ENCODE measurements around the gene RBL1. TPM values are rescaled to one million over a fixed set of nuclear protein-coding genes. Genes with fewer than 3 reads are reported as not detected.
"Not testable (repeated sequence)": the region's sequence is repeated elsewhere in the genome, so short reads cannot be mapped to it uniquely, and the experiment has no call there.

RBL1 gene
- total and polyA plus RNA-seq, 4 donors = 0.60 to 14.7 (median 2.0) TPM

- H3K27ac ChIP-seq (ENCODE audit: low read depth in 1 of 2, low read length in 2 of 2); H3K9me3 ChIP-seq (ENCODE audit: control insufficient read depth in 4 of 4, low read length in 3 of 4); H3K4me3 ChIP-seq (ENCODE audit: low read depth in 1 of 3, low read length in 3 of 3); DNase-seq (ENCODE audit: low spot score); H3K9ac ChIP-seq (ENCODE audit: low read depth in 1 of 2, low read length in 2 of 2); H3K27me3 ChIP-seq (ENCODE audit: control insufficient read depth in 4 of 4, insufficient read depth in 4 of 4, low read length in 3 of 4); H3K36me3 ChIP-seq (ENCODE audit: control insufficient read depth in 4 of 4, insufficient read depth in 3 of 4, low read depth in 1 of 4, low read length in 3 of 4): not testable (repeated sequence)
- H3K4me1 ChIP-seq (ENCODE audit: control insufficient read depth in 4 of 4, insufficient read depth in 4 of 4, low read length in 3 of 4) = peaks cover 7 to 12% (median 8%) of the 10 kb centered on the region in 4 donors
- WGBS = 96% methylated on average over 3 of the region's 3 CpGs
These were observed 128.8 kb downstream of the RBL1 start for GRCh38 chr20:36966965-36967364.

- H3K36me3 ChIP-seq (ENCODE audit: control insufficient read depth in 4 of 4, insufficient read depth in 3 of 4, low read depth in 1 of 4, low read length in 3 of 4); H3K4me1 ChIP-seq (ENCODE audit: control insufficient read depth in 4 of 4, insufficient read depth in 4 of 4, low read length in 3 of 4); H3K27me3 ChIP-seq (ENCODE audit: control insufficient read depth in 4 of 4, insufficient read depth in 4 of 4, low read length in 3 of 4); H3K4me3 ChIP-seq (ENCODE audit: low read depth in 1 of 3, low read length in 3 of 3); H3K9ac ChIP-seq (ENCODE audit: low read depth in 1 of 2, low read length in 2 of 2); H3K27ac ChIP-seq (ENCODE audit: low read depth in 1 of 2, low read length in 2 of 2); H3K9me3 ChIP-seq (ENCODE audit: control insufficient read depth in 4 of 4, low read length in 3 of 4); DNase-seq (ENCODE audit: low spot score): not testable (repeated sequence)
- 87% methylated on average over 9 of the region's 9 CpGs for WGBS
These were observed 133.3 kb downstream of the RBL1 start for GRCh38 chr20:36962354-36962941.

GRCh38 chr20:36959242-36959641, 136.6 kb downstream of the RBL1 start:
- TF ChIP-seq NR2F2 (IDR thresholded peaks at IDR 0.05) (no peak), EGR1 (IDR thresholded peaks at IDR 0.05; ENCODE audit: low read depth in 2 of 2) (no peak), GABPA (IDR thresholded peaks at IDR 0.05 in 1 of 2, conservative IDR thresholded peaks at IDR 0.05 in 1 of 2) (no peak), ZBTB33 (IDR thresholded peaks at IDR 0.05) (no peak), RAD21 (IDR thresholded peaks at IDR 0.05) (no peak), RXRA (IDR thresholded peaks at IDR 0.05) (no peak), HNF4G (IDR thresholded peaks at IDR 0.05) (no peak), ATF3 (IDR thresholded peaks at IDR 0.05) (no peak)
- H3K27ac ChIP-seq (ENCODE audit: low read depth in 1 of 2, low read length in 2 of 2) = no peak overlapping the region
- no peaks in the 10 kb centered on the region for H3K36me3 ChIP-seq (ENCODE audit: control insufficient read depth in 4 of 4, insufficient read depth in 3 of 4, low read depth in 1 of 4, low read length in 3 of 4)
- H3K4me1 ChIP-seq (ENCODE audit: control insufficient read depth in 4 of 4, insufficient read depth in 4 of 4, low read length in 3 of 4) = peaks cover 7 to 17% (median 14%) of the 10 kb centered on the region in 4 donors
- no peaks in the 10 kb centered on the region for H3K9me3 ChIP-seq (ENCODE audit: control insufficient read depth in 4 of 4, low read length in 3 of 4)
- H3K9ac ChIP-seq (ENCODE audit: low read depth in 1 of 2, low read length in 2 of 2) = no peak overlapping the region
- H3K4me3 ChIP-seq (ENCODE audit: low read depth in 1 of 3, low read length in 3 of 3) = no peak overlapping the region
- WGBS = 92% methylated on average over 4 of the region's 4 CpGs
- H3K27me3 ChIP-seq (ENCODE audit: control insufficient read depth in 4 of 4, insufficient read depth in 4 of 4, low read length in 3 of 4) = no peaks in the 10 kb centered on the region
- DNase-seq (ENCODE audit: low spot score) = no peak

- no peak overlapping the region for H3K9ac ChIP-seq (ENCODE audit: low read depth in 1 of 2, low read length in 2 of 2)
- no peak for DNase-seq (ENCODE audit: low spot score)
- no peaks in the 10 kb centered on the region for H3K27me3 ChIP-seq (ENCODE audit: control insufficient read depth in 4 of 4, insufficient read depth in 4 of 4, low read length in 3 of 4)
- no peaks in the 10 kb centered on the region for H3K36me3 ChIP-seq (ENCODE audit: control insufficient read depth in 4 of 4, insufficient read depth in 3 of 4, low read depth in 1 of 4, low read length in 3 of 4)
- 90% methylated on average over 10 of the region's 10 CpGs for WGBS
- no peak overlapping the region for H3K4me3 ChIP-seq (ENCODE audit: low read depth in 1 of 3, low read length in 3 of 3)
- H3K9me3 ChIP-seq (ENCODE audit: control insufficient read depth in 4 of 4, low read length in 3 of 4) = no peaks in the 10 kb centered on the region
- H3K4me1 ChIP-seq (ENCODE audit: control insufficient read depth in 4 of 4, insufficient read depth in 4 of 4, low read length in 3 of 4) = peaks cover 7 to 22% (median 19%) of the 10 kb centered on the region in 4 donors
- H3K27ac ChIP-seq (ENCODE audit: low read depth in 1 of 2, low read length in 2 of 2) = peak overlapping the region in 1 of 2 donors; percentile 20
- no peak for TF ChIP-seq ZBTB33 (IDR thresholded peaks at IDR 0.05)
- no peak for TF ChIP-seq FOXA2 (IDR thresholded peaks at IDR 0.05)
- TF ChIP-seq EGR1 (IDR thresholded peaks at IDR 0.05; ENCODE audit: low read depth in 2 of 2) = no peak
- no peak for TF ChIP-seq GABPA (IDR thresholded peaks at IDR 0.05 in 1 of 2, conservative IDR thresholded peaks at IDR 0.05 in 1 of 2)
- no peak for TF ChIP-seq YY1 (IDR thresholded peaks at IDR 0.05)
- no peak for TF ChIP-seq RXRA (IDR thresholded peaks at IDR 0.05)
- TF ChIP-seq REST (IDR thresholded peaks at IDR 0.05) = no peak
- TF ChIP-seq JUND (IDR thresholded peaks at IDR 0.05) = no peak
- TF ChIP-seq NR2F2 (IDR thresholded peaks at IDR 0.05) = no peak
- no peak for TF ChIP-seq MAX (IDR thresholded peaks at IDR 0.05)
These were observed 137.7 kb downstream of the RBL1 start for GRCh38 chr20:36957875-36958667.

Measured in liver (tissue), 9 donors.